OCI-LY1 (cell line): Measurements from ENCODE around the gene ESPN.

Experiments
- H2AFZ ChIP-seq: fragments of 200-600 bp; sonication (generic), shearing (Covaris generic); 2 replicates; pipeline ENCODE4 v1.6.0; 2014; ENCODE audit warnings: antibody characterized with exemption, mild to moderate bottlenecking, low read length
- H3F3A ChIP-seq: fragments of 200-600 bp; sonication (generic), shearing (Covaris generic); 2 replicates; pipeline ENCODE4 v1.6.0; 2014; ENCODE audit warnings: mild to moderate bottlenecking, antibody characterized with exemption, low read length, moderate library complexity; ENCODE audit not compliant: insufficient read depth
- H3K27ac ChIP-seq: fragments of 200-600 bp; sonication (generic); 2 replicates; pipeline ENCODE4 v1.5.1; 2014; ENCODE audit warnings: low read length, mixed run types, mild to moderate bottlenecking, low read depth; ENCODE audit not compliant: poor library complexity, severe bottlenecking
- H3K27me3 ChIP-seq: fragments of 200-600 bp; sonication (generic); 2 replicates; pipeline ENCODE4 v1.6.0; 2014; ENCODE audit warnings: antibody characterized with exemption, mild to moderate bottlenecking, low read length, moderate library complexity; ENCODE audit not compliant: insufficient read depth
- H3K36me3 ChIP-seq: fragments of 200-600 bp; sonication (generic); 2 replicates; pipeline ENCODE4 v1.6.1; 2014; ENCODE audit warnings: mild to moderate bottlenecking, antibody characterized with exemption, low read length, moderate library complexity, mixed read lengths; ENCODE audit not compliant: insufficient read depth
- H3K4me1 ChIP-seq: fragments of 200-600 bp; sonication (generic); 2 replicates; pipeline ENCODE4 v1.5.1; 2014; ENCODE audit warnings: mild to moderate bottlenecking, low read length, moderate library complexity; ENCODE audit not compliant: insufficient read depth, severe bottlenecking
- H3K4me2 ChIP-seq: fragments of 200-600 bp; sonication (generic), shearing (Covaris generic); 2 replicates; pipeline ENCODE4 v1.6.1; 2014; ENCODE audit warnings: low read length
- H3K4me3 ChIP-seq: fragments of 200-600 bp; sonication (generic); 2 replicates; pipeline ENCODE4 v1.5.1; 2014; ENCODE audit warnings: low read length, low read depth, mild to moderate bottlenecking, mixed read lengths; ENCODE audit not compliant: poor library complexity, severe bottlenecking
- H3K79me2 ChIP-seq: fragments of 200-600 bp; shearing (Covaris generic); 2 replicates; pipeline ENCODE4 v1.6.1; 2016; ENCODE audit warnings: mixed run types, low read length, mixed read lengths; ENCODE audit not compliant: insufficient read depth
- H3K9ac ChIP-seq: fragments of 200-600 bp; sonication (generic), shearing (Covaris generic); 2 replicates; pipeline ENCODE4 v1.6.1; 2014; ENCODE audit warnings: mild to moderate bottlenecking, low read length, mixed read lengths
- H3K9me2 ChIP-seq: fragments of 200-600 bp; sonication (generic), shearing (Covaris generic); 2 replicates; pipeline ENCODE4 v1.6.1; 2014; ENCODE audit warnings: low read depth, mild to moderate bottlenecking, low read length, mixed read lengths
- H3K9me3 ChIP-seq: fragments of 200-600 bp; shearing (Covaris generic); 2 replicates; pipeline ENCODE4 v1.6.1; 2014; ENCODE audit warnings: low read length, mixed read lengths
- H4K20me1 ChIP-seq: fragments of 200-600 bp; sonication (generic), shearing (Covaris generic); 2 replicates; pipeline ENCODE4 v1.6.0; 2016; ENCODE audit warnings: mild to moderate bottlenecking, low read length; ENCODE audit not compliant: insufficient read depth
- EZH2 ChIP-seq: fragments of 200-600 bp; sonication (generic), shearing (Covaris generic); IDR thresholded peaks from 2 replicates; pipeline ENCODE4 v1.8.0; 2017; ENCODE audit warnings: borderline replicate concordance, mixed run types, mild to moderate bottlenecking, antibody characterized with exemption, low read length, moderate library complexity, mixed read lengths
- TF ChIP-seq, protein P1 (sequence below): fragments of 200-600 bp; sonication (generic), shearing (Covaris generic); IDR thresholded peaks from 2 replicates; pipeline ENCODE4 v1.5.1; 2017; ENCODE audit warnings: mild to moderate bottlenecking, antibody characterized with exemption, low read length, moderate library complexity, mixed read lengths

ESPN gene

DNA sequence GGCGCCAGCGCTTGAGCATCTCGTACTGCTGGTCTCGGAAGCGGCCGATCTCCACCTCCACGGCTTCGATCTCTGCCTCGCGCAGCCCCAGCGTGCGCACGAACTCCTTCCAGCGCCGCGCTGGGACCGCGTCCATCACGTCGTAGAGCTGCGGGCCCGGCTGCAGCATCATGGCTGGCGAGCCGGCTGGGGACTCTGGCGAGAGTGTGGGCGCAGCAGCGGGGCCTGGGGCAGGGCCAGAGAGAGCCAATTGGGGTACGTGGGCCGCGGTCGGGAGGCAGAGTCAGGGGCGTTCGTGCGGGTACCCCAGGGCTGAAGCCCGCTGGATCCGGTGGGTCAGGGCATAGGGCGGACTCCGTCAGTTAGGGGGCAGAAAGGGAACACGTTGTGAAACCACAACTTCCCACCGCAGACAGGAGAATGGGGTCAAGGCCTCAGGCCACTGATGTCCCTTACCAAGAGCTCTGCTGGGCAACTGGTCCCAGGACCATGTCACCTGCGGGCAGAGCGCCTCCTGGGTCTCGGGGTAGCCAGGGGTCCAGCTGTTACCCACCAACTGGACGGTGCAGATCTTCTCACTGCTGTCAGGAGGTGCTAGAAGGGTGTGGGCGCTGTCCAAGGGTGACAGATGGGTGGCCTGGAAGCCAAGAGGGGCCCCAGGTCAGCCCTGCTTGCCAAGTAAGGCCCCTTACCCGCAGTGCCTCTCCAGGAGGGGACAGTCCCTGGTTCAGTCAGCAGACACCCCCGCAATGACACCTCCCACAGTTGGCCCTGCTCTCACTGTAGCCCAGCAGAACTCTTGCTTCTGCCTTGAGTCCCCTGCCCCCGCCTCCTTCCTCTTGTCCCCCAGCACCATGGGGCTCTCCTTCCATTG is 37.2 kb downstream of the ESPN start:
- Histone ChIP-seq H3K4me1 (peaks cover 11% of the 10 kb centered on the region), H3K4me2 (no peak overlapping the region), H3F3A (no peaks in the 10 kb centered on the region), H3K4me3 (no peak overlapping the region), H3K79me2 (no peaks in the 10 kb centered on the region), H3K36me3 (no peaks in the 10 kb centered on the region), H2AFZ (no peak overlapping the region), H3K9me3 (no peaks in the 10 kb centered on the region), H3K27ac (no peak overlapping the region), H3K9me2 (no peaks in the 10 kb centered on the region), H4K20me1 (no peaks in the 10 kb centered on the region), H3K27me3 (0 out of 2 replicates have a peak, but pooled peaks cover 16% of the 10 kb centered on the region), H3K9ac (no peak overlapping the region)
- TF ChIP-seq EZH2: no peak
- TF ChIP-seq, protein P1, sequence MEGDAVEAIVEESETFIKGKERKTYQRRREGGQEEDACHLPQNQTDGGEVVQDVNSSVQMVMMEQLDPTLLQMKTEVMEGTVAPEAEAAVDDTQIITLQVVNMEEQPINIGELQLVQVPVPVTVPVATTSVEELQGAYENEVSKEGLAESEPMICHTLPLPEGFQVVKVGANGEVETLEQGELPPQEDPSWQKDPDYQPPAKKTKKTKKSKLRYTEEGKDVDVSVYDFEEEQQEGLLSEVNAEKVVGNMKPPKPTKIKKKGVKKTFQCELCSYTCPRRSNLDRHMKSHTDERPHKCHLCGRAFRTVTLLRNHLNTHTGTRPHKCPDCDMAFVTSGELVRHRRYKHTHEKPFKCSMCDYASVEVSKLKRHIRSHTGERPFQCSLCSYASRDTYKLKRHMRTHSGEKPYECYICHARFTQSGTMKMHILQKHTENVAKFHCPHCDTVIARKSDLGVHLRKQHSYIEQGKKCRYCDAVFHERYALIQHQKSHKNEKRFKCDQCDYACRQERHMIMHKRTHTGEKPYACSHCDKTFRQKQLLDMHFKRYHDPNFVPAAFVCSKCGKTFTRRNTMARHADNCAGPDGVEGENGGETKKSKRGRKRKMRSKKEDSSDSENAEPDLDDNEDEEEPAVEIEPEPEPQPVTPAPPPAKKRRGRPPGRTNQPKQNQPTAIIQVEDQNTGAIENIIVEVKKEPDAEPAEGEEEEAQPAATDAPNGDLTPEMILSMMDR: no peak

DNA sequence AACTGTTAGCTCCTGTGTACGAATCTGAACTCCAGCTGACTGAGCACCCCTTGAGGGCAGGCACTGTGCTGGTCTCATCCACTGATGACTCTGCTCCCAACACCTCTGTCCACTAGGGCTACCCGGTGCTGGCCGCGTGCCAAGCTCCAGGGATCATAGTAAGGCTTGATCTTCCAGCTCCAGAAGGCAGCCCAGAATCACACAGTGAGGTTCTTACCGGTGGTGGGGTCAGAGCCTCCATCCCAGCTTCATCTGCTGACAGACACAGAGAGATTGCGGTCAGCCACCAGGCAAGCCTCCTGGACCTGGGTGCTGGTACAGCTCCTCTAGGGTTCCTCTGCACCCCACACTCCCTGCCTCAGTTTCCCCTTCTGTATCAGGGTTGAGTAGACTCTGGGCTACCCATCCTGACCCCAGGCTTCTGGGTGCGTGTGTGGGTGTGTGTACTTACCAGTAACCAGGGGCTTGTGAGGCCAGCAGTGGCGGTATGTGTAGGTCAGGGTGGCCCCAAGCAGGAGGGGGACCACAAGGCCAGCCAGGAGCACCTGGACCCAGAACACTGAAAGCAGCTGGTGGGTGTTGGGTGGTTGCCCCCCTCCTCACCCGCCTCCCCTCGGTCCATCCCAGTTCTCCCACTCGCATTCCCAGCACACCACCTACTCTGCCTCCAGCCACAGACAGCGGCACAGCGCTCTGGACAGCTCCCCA is 38.0 kb downstream of the ESPN start:
- Histone ChIP-seq H2AFZ (no peak overlapping the region), H3K27me3 (0 out of 2 replicates have a peak, but pooled peaks cover 20% of the 10 kb centered on the region)

DNA sequence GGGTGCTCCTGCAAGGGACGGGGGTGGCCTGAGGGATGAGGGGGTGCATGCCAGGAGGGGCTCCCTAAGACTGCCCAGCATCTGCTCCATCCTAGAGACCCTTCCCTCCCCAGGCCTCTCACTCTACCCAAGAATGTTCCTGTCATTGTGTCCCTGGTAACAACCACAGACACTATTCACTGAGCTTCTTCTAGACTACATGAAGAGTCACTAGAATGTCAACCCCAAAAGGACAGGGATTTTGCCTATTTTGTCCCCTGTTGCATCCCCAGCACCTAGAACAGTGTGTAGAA is 38.5 kb downstream of the ESPN start:
- Histone ChIP-seq H3K27ac (no peak overlapping the region), H3K9ac (no peak overlapping the region), H3K4me2 (no peak overlapping the region), H2AFZ (no peak overlapping the region), H3K27me3 (0 out of 2 replicates have a peak, but pooled peaks cover 20% of the 10 kb centered on the region), H3K4me3 (no peak overlapping the region), H3K9me3 (no peaks in the 10 kb centered on the region), H3K36me3 (no peaks in the 10 kb centered on the region), H3K79me2 (no peaks in the 10 kb centered on the region), H3K9me2 (no peaks in the 10 kb centered on the region), H3F3A (no peaks in the 10 kb centered on the region), H4K20me1 (no peaks in the 10 kb centered on the region), H3K4me1 (peaks cover 11% of the 10 kb centered on the region)
- no peak for TF ChIP-seq EZH2
- TF ChIP-seq, protein P1: no peak

More for the DNA sequence above, 38.0 kb downstream of the ESPN start:
- Histone ChIP-seq H3K4me3 (no peak overlapping the region), H3K9me3 (no peaks in the 10 kb centered on the region), H4K20me1 (no peaks in the 10 kb centered on the region), H3K36me3 (no peaks in the 10 kb centered on the region), H3F3A (no peaks in the 10 kb centered on the region), H3K9ac (no peak overlapping the region), H3K4me1 (peaks cover 11% of the 10 kb centered on the region), H3K4me2 (no peak overlapping the region), H3K9me2 (no peaks in the 10 kb centered on the region), H3K79me2 (no peaks in the 10 kb centered on the region), H3K27ac (no peak overlapping the region)
- TF ChIP-seq, protein P1: no peak
